GM12878 (cell line): ENCODE results near the gene MUSK. TPM values are rescaled to one million over a fixed set of nuclear protein-coding genes. Genes with fewer than 3 reads are reported as not detected.

Source experiments
- ATAC-seq: fragments of 200-7000 bp; cut with Tn5 transposase; 3 replicates; pipeline ENCODE4 v1.9.1; 2020; ENCODE audit warnings: mild to moderate bottlenecking, moderate library complexity
- BruUV-seq: library from RNA; stranded (reverse); fragments of 400-500 nt; replicated peaks from 2 replicates; lab custom pipeline; 2021; lab: Mats Ljungman, UMichigan
- CTCF ChIA-PET: fragments of 300-600 bp; sonication (Branson Sonifier 250); formaldehyde crosslinking; extraction: SDS; loops from one replicate; lab custom pipeline; 2021; ENCODE audit warnings: inconsistent platforms; lab: Yijun Ruan, JAX
- POLR2A ChIA-PET: fragments of 350-600 bp; formaldehyde crosslinking; extraction: SDS; loops from one replicate; lab custom pipeline; 2021; ENCODE audit warnings: inconsistent platforms; lab: Charles Lee
- RAD21 ChIA-PET: fragments of 300-600 bp; sonication (Branson Sonifier 250); formaldehyde crosslinking; loops from one replicate; lab custom pipeline; 2023; ENCODE audit warnings: antibody characterized with exemption; ENCODE audit not compliant: unreplicated experiment; lab: Charles Lee
- SMC1A ChIA-PET: fragments of 300-600 bp; sonication (Branson Sonifier 250); formaldehyde crosslinking; loops from one replicate; lab custom pipeline; 2023; ENCODE audit not compliant: unreplicated experiment, uncharacterized antibody; lab: Charles Lee
- DNase-seq: peaks from one replicate; pipeline ENCODE4 v3.0.0-alpha.2; 2011; ENCODE audit warnings: low read depth, low spot score
- FAIRE-seq: peaks from 3 replicates; lab custom pipeline; 2011; peaks lifted over from hg19 to GRCh38; lab: Jason Lieb, UNC
- H2AFZ ChIP-seq: 2 replicates; pipeline ENCODE4 v1.6.0; 2011; ENCODE audit warnings: low read depth, low read length, control low read depth; ENCODE audit not compliant: control insufficient read depth
- H3K27ac ChIP-seq: 2 replicates; pipeline ENCODE4 v1.5.1; 2011; ENCODE audit warnings: control low read depth; ENCODE audit not compliant: control insufficient read depth, insufficient read depth
- H3K27me3 ChIP-seq, 2 experiments: replicated peaks in 1 of 2; 2 replicates each; pipeline versions ENCODE4 v1.6.0 to v1.6.1; 2011; ENCODE audit warnings: low read length in 1 of 2; ENCODE audit not compliant: control insufficient read depth in 2 of 2, insufficient read depth in 2 of 2
- H3K36me3 ChIP-seq, 2 experiments: 2 replicates each; pipeline ENCODE4 v1.5.1; 2011; ENCODE audit warnings: low read length in 1 of 2; ENCODE audit not compliant: control insufficient read depth in 2 of 2, insufficient read depth in 2 of 2
- H3K4me1 ChIP-seq: 2 replicates; pipeline ENCODE4 v1.6.1; 2011; ENCODE audit warnings: mild to moderate bottlenecking, low read length, moderate library complexity, mixed read lengths; ENCODE audit not compliant: control insufficient read depth, insufficient read depth
- H3K4me2 ChIP-seq: 2 replicates; pipeline ENCODE4 v1.6.0; 2011; ENCODE audit warnings: control low read depth; ENCODE audit not compliant: control insufficient read depth, insufficient read depth
- H3K4me3 ChIP-seq: fragments of 200-600 bp; sonication (generic); 2 replicates; pipeline ENCODE4 v1.5.1; 2016
- H3K79me2 ChIP-seq: 2 replicates; pipeline ENCODE4 v1.6.0; 2011; ENCODE audit warnings: low read length; ENCODE audit not compliant: control insufficient read depth, insufficient read depth
- H3K9ac ChIP-seq: 2 replicates; pipeline ENCODE4 v1.8.0; 2011; ENCODE audit warnings: low read length, control low read depth, mixed read lengths; ENCODE audit not compliant: control insufficient read depth, insufficient read depth
- H3K9me3 ChIP-seq: replicated peaks from 3 replicates; pipeline ENCODE4 v1.5.1; 2011; ENCODE audit warnings: mild to moderate bottlenecking, low read length; ENCODE audit not compliant: control insufficient read depth, insufficient read depth
- H4K20me1 ChIP-seq: 2 replicates; pipeline ENCODE4 v1.6.0; 2011; ENCODE audit not compliant: control insufficient read depth, insufficient read depth
- CEBPZ ChIP-seq: fragments of 150-350 bp; IDR thresholded peaks from 2 replicates; pipeline ENCODE4 v1.6.1; 2016; ENCODE audit warnings: low read depth, low read length
- EED ChIP-seq: sonication (generic); IDR thresholded peaks from 2 replicates; pipeline ENCODE4 v1.6.1; 2016; ENCODE audit warnings: antibody characterized with exemption, low read depth
- EP300 ChIP-seq, 2 experiments: fragments of 150-350 bp in 1 of 2; IDR thresholded peaks; 2 replicates each; pipeline ENCODE4 v1.6.1; 2011 to 2012; ENCODE audit warnings: low read depth in 2 of 2, low read length in 2 of 2, borderline replicate concordance in 1 of 2, improper control_type of control experiment in 1 of 2, inconsistent platforms in 1 of 2; ENCODE audit not compliant: control insufficient read depth in 1 of 2
- GABPA ChIP-seq: IDR thresholded peaks from 2 replicates; pipeline ENCODE4 v1.6.1; 2014; ENCODE audit warnings: antibody characterized with exemption, low read depth, mild to moderate bottlenecking, inconsistent platforms
- HSF1 ChIP-seq: fragments of 150-350 bp; IDR thresholded peaks from 2 replicates; pipeline ENCODE4 v1.6.1; 2014; ENCODE audit warnings: mild to moderate bottlenecking, low read depth, low read length
- IRF5 ChIP-seq: fragments of 450-650 bp; IDR thresholded peaks from 2 replicates; pipeline ENCODE4 v1.6.1; 2017; ENCODE audit warnings: borderline replicate concordance
- MEF2A ChIP-seq: IDR thresholded peaks from 2 replicates; pipeline ENCODE4 v1.6.1; 2011; ENCODE audit warnings: low read depth, mild to moderate bottlenecking, low read length, moderate library complexity; ENCODE audit not compliant: insufficient read depth
- MTA2 ChIP-seq: fragments of 450-650 bp; IDR thresholded peaks from 2 replicates; pipeline ENCODE4 v1.6.1; 2016; ENCODE audit warnings: low read depth, mild to moderate bottlenecking, moderate library complexity
- MXI1 ChIP-seq: fragments of 150-350 bp; IDR thresholded peaks from 2 replicates; pipeline ENCODE4 v1.6.1; 2011; ENCODE audit warnings: low read depth, mild to moderate bottlenecking, inconsistent platforms, low read length, improper control_type of control experiment
- NR2F1 ChIP-seq: fragments of 450-650 bp; conservative IDR thresholded peaks from 2 replicates; pipeline ENCODE4 v1.6.1; 2017; ENCODE audit warnings: mild to moderate bottlenecking
- PAX8 ChIP-seq: fragments of 450-650 bp; IDR thresholded peaks from 2 replicates; pipeline ENCODE4 v1.6.1; 2017; ENCODE audit warnings: mild to moderate bottlenecking, moderate library complexity
- RELB ChIP-seq: fragments of 450-650 bp; IDR thresholded peaks from 2 replicates; pipeline ENCODE4 v1.6.1; 2017; ENCODE audit warnings: low read depth, mild to moderate bottlenecking, moderate library complexity
- SIN3A ChIP-seq: IDR thresholded peaks from 2 replicates; pipeline ENCODE4 v1.6.1; 2012; ENCODE audit warnings: low read depth, low read length, improper control_type of control experiment
- SMC3 ChIP-seq: IDR thresholded peaks from 2 replicates; pipeline ENCODE4 v1.6.1; 2011; ENCODE audit warnings: low read length, improper control_type of control experiment, borderline replicate concordance
- STAT1 ChIP-seq: fragments of 450-650 bp; conservative IDR thresholded peaks from 2 replicates; pipeline ENCODE4 v1.6.1; 2014; ENCODE audit warnings: antibody characterized with exemption, mild to moderate bottlenecking
- TBL1XR1 ChIP-seq: IDR thresholded peaks from 2 replicates; pipeline ENCODE4 v1.6.1; 2012; ENCODE audit warnings: low read depth, low read length, improper control_type of control experiment
- WGBS: methylation state at CpG from one replicate; pipeline ENCODE4 v1.1.6; 2016; ENCODE audit warnings: low lambda C conversion rate; ENCODE audit not compliant: insufficient replicate concordance, insufficient coverage; ENCODE audit errors: missing lambda C conversion rate; 5-methylcytosine and 5-hydroxymethylcytosine counted together
- in situ Hi-C: fragments of 300-500 bp; cut with MboI; formaldehyde crosslinking; loops from 9 replicates; pipeline ENCODE4 v1.14.3; 2018; ENCODE audit warnings: mixed read lengths
- intact Hi-C: fragments of 100-400 bp; cut with micrococcal nuclease; formaldehyde crosslinking; loops from one replicate; pipeline ENCODE4 v1.14.2; 2022; ENCODE audit not compliant: unreplicated experiment
- polyA plus RNA-seq, 11 experiments: library from polyadenylated mRNA; depleted of rRNA in 4 of 11; unstranded in 6 of 11; stranded (reverse) in 5 of 11; fragments of >200 nt; fragmentation: Nextera tagmentation in 4 of 11; fragmentation: Illumina TruSeq in 1 of 11; extraction: Ambion mirVana in 4 of 11; extraction: Trizol in 1 of 11; gene quantifications; 1 replicate in 1 of 11; 2 replicates in 10 of 11; pipeline versions ENCODE4 v1.2.1 to v1.2.3, GENCODE V29; 2011 to 2016; ENCODE audit warnings: inconsistent platforms in 2 of 11, missing spikeins in 2 of 11, low read depth in 1 of 11
- total RNA-seq, 4 experiments: library from RNA; depleted of rRNA in 3 of 4; stranded (reverse); fragments of >200 nt in 3 of 4; fragmentation: Illumina TruSeq in 1 of 4; extraction: Trizol in 1 of 4; gene quantifications; 2 replicates each; pipeline versions ENCODE4 v1.2.1 to v1.2.3, GENCODE V29; 2013 to 2021

MUSK gene
- total and polyA plus RNA-seq, 10 of the 15 experiments (the other 5 are each of a cell fraction or from before 2014, with no cell fraction given), result 0.04 to 0.19 (median 0.10) TPM; not detected in 5

- in situ Hi-C loops, result no loop called here
- 45% methylated on average over 2 of the region's 2 CpGs for WGBS
- no peak for TF ChIP-seq STAT1
- TF ChIP-seq MXI1, result no peak
- no peak for TF ChIP-seq TBL1XR1
- TF ChIP-seq PAX8, result no peak
- TF ChIP-seq GABPA, result no peak
- TF ChIP-seq IRF5, result no peak
- TF ChIP-seq RELB, result peak; percentile 52; the same call in 1 of the 2 replicates
- peak in 1 of 2 experiments; percentile 71; a peak in 1 of 4 replicates for TF ChIP-seq EP300 (IDR thresholded peaks at IDR 0.05; ENCODE audit: borderline replicate concordance in 1 of 2, control insufficient read depth in 1 of 2, low read depth in 2 of 2, low read length in 2 of 2)
- TF ChIP-seq NR2F1, result peak; percentile 93
- TF ChIP-seq MTA2, result peak; percentile 63; the same call in 1 of the 2 replicates
- TF ChIP-seq EED, result no peak
- TF ChIP-seq CEBPZ, result no peak
- TF ChIP-seq HSF1, result no peak
- TF ChIP-seq MEF2A, result no peak
- no peak for TF ChIP-seq SIN3A
- no peak for TF ChIP-seq SMC3
These were observed 168.9 kb downstream of the MUSK start for GRCh38 chr9:110837401-110838005.

More at GRCh38 chr9:110837401-110838005, 168.9 kb downstream of the MUSK start:
- no peaks in the 10 kb centered on the region for H3K4me1 ChIP-seq
- no peak overlapping the region for H3K4me2 ChIP-seq
- POLR2A ChIA-PET, result no interaction called here
- no peak overlapping the region for H3K9ac ChIP-seq
- DNase-seq, result peak; percentile 37
- H3K9me3 ChIP-seq, result no peaks in the 10 kb centered on the region
- SMC1A ChIA-PET, result interaction anchor here (0.7 to 1.9 kb wide), 17 partner anchors 9 to 200 kb away, joined by 3 to 6 read pairs (median 3); no protein-coding TSS in a partner anchor
- peak; percentile 97 for ATAC-seq
- no peak overlapping the region for H3K4me3 ChIP-seq
- RAD21 ChIA-PET, result interaction anchor here (0.8 to 2.0 kb wide), 6 partner anchors 9 to 199 kb away, joined by 3 to 9 read pairs (median 4); no protein-coding TSS in a partner anchor
- no peak overlapping the region for H2AFZ ChIP-seq
- H3K36me3 ChIP-seq, result no peaks in the 10 kb centered on the region
- intact Hi-C loops, result loop anchor here (2.0 kb wide), 1 partner anchor 29 kb away; no protein-coding TSS in a partner anchor
- BruUV-seq, result no TSS peak
- no peak for FAIRE-seq
- CTCF ChIA-PET, result interaction anchor here (0.8 to 1.5 kb wide), 3 partner anchors 13 to 35 kb away, joined by 3 read pairs; no protein-coding TSS in a partner anchor
- no peaks in the 10 kb centered on the region for H4K20me1 ChIP-seq
- H3K79me2 ChIP-seq, result no peaks in the 10 kb centered on the region
- H3K27me3 ChIP-seq, result no peaks in the 10 kb centered on the region
- no peak overlapping the region for H3K27ac ChIP-seq
